HL-60 (cell line): ENCODE results near the gene MDM2.

Experiments used
- DNase-seq, 2 experiments: peaks; one replicate each; pipeline ENCODE4 v3.0.0-alpha.2; 2010 to 2020; ENCODE audit warnings: low read depth in 1 of 2, low spot score in 1 of 2
- H3K27ac ChIP-seq: fragments of 250-450 bp; sonication (Bioruptor Pico); replicated peaks from 2 replicates; pipeline ENCODE4 v1.5.1; 2020; ENCODE audit warnings: mild to moderate bottlenecking, moderate library complexity
- H3K27me3 ChIP-seq: fragments of 250-450 bp; sonication (Bioruptor Pico); 2 replicates; pipeline ENCODE4 v1.5.1; 2021; ENCODE audit warnings: mild to moderate bottlenecking, moderate library complexity; ENCODE audit not compliant: insufficient read depth, poor library complexity, severe bottlenecking
- H3K4me3 ChIP-seq: replicated peaks from 2 replicates; pipeline ENCODE4 v1.5.1; 2011; ENCODE audit warnings: mild to moderate bottlenecking, control low read depth, low read length; ENCODE audit not compliant: insufficient read depth
- GABPA ChIP-seq: IDR thresholded peaks from 2 replicates; pipeline ENCODE4 v1.6.1; 2012; ENCODE audit warnings: low read depth
- POLR2AphosphoS5 ChIP-seq: IDR thresholded peaks from 2 replicates; pipeline ENCODE4 v1.6.1; 2012; ENCODE audit warnings: low read depth
- SPI1 ChIP-seq: IDR thresholded peaks from 2 replicates; pipeline ENCODE4 v1.6.1; 2012; ENCODE audit warnings: low read depth, mild to moderate bottlenecking, borderline replicate concordance
- TF ChIP-seq, protein P1 (sequence below): IDR thresholded peaks from one replicate; pipeline ENCODE4 v1.5.1; 2011; ENCODE audit warnings: low read length, control low read depth, inconsistent platforms; ENCODE audit not compliant: insufficient read depth
- TF ChIP-seq, protein P2 (sequence below): IDR thresholded peaks from 2 replicates; pipeline ENCODE4 v1.6.1; 2012; ENCODE audit warnings: low read depth; ENCODE audit not compliant: insufficient replicate concordance

MDM2 gene

DNA sequence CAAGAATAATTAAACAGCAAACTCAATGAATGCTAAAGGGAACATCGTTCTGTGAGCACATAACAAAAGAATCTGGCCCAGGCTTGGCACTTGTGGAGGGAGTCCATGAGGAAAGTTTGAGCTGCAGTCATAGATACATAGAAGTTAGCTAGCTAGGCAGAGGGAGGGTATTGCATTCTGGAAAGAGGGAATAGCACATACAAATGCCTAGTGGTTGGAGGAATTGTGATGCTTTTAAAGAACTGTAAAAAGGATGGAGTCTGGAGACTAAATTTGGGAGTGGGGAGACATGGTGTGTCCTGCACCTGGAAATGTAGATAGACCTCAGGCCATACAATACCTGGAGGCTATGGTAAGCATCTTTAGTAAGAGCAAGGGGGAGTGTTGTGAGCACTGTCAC is 38.0 kb upstream of the MDM2 start:
- H3K27me3 ChIP-seq = no peaks in the 10 kb centered on the region
- DNase-seq = no peak
- TF ChIP-seq, protein P1, sequence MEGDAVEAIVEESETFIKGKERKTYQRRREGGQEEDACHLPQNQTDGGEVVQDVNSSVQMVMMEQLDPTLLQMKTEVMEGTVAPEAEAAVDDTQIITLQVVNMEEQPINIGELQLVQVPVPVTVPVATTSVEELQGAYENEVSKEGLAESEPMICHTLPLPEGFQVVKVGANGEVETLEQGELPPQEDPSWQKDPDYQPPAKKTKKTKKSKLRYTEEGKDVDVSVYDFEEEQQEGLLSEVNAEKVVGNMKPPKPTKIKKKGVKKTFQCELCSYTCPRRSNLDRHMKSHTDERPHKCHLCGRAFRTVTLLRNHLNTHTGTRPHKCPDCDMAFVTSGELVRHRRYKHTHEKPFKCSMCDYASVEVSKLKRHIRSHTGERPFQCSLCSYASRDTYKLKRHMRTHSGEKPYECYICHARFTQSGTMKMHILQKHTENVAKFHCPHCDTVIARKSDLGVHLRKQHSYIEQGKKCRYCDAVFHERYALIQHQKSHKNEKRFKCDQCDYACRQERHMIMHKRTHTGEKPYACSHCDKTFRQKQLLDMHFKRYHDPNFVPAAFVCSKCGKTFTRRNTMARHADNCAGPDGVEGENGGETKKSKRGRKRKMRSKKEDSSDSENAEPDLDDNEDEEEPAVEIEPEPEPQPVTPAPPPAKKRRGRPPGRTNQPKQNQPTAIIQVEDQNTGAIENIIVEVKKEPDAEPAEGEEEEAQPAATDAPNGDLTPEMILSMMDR = no peak
- no peak for TF ChIP-seq POLR2AphosphoS5
- TF ChIP-seq, protein P2, sequence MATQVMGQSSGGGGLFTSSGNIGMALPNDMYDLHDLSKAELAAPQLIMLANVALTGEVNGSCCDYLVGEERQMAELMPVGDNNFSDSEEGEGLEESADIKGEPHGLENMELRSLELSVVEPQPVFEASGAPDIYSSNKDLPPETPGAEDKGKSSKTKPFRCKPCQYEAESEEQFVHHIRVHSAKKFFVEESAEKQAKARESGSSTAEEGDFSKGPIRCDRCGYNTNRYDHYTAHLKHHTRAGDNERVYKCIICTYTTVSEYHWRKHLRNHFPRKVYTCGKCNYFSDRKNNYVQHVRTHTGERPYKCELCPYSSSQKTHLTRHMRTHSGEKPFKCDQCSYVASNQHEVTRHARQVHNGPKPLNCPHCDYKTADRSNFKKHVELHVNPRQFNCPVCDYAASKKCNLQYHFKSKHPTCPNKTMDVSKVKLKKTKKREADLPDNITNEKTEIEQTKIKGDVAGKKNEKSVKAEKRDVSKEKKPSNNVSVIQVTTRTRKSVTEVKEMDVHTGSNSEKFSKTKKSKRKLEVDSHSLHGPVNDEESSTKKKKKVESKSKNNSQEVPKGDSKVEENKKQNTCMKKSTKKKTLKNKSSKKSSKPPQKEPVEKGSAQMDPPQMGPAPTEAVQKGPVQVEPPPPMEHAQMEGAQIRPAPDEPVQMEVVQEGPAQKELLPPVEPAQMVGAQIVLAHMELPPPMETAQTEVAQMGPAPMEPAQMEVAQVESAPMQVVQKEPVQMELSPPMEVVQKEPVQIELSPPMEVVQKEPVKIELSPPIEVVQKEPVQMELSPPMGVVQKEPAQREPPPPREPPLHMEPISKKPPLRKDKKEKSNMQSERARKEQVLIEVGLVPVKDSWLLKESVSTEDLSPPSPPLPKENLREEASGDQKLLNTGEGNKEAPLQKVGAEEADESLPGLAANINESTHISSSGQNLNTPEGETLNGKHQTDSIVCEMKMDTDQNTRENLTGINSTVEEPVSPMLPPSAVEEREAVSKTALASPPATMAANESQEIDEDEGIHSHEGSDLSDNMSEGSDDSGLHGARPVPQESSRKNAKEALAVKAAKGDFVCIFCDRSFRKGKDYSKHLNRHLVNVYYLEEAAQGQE = no peak
- no peak for TF ChIP-seq GABPA
- no peak for TF ChIP-seq SPI1
- H3K4me3 ChIP-seq = no peak overlapping the region
- H3K27ac ChIP-seq = no peak overlapping the region

DNA sequence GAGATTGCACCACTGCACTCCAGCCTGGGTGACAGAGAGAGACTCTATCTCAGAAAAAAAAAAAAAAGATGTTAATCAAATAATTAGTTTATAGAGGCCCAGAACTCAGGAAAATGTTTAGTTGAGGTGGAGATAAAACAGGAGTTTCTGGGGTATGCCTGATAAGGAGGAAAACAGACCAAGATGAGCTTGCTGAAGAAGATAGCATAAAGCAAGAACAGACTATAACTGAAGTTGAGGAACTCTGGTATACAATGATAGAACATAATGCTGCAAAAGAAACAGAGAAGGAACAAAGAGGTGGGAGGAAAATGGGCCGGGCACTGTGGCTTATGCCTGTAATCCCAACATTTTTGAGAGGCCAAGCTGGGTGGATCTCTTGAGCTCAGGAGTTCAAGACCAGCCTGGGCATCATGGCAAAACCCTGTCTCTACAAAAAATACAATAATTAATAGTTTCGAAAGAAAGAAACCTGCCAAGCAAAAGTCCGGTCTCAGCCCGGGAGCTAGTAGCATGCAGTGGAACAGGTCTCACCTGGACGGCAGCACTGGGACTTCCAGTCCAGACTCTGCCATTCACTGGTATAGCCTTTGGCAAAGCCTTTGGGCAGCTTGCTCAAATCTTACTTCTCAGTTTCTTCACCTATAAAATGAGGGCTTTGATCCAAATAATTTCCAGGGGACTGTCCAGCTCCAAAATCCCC is 36.6 kb upstream of the MDM2 start:
- Histone ChIP-seq H3K27me3 (no peaks in the 10 kb centered on the region), H3K27ac (no peak overlapping the region), H3K4me3 (no peak overlapping the region)
- no peak for TF ChIP-seq GABPA
- TF ChIP-seq, protein P2 = no peak
- no peak for DNase-seq

DNA sequence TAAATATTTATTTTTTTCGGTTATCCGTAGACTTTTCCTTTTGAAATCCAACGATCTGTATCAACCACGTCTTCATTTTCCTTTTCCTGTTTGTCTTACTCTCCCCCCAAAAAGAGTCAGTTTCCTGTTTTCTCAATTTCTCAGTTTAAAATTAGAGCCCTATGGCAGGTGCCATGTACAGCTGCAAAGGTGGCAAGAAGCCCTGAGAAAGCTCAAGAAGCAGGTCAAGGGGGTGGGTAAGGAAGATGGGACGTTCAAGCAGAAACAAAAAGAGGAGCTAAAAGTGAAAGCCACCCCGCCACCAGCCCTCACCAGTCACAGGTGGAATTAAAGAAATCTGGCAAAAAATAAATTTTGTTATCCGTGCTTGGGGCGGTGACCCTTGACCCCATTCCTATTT is 35.3 kb upstream of the MDM2 start:
- Histone ChIP-seq H3K27ac (no peak overlapping the region), H3K27me3 (no peaks in the 10 kb centered on the region), H3K4me3 (no peak overlapping the region)
- no peak for TF ChIP-seq SPI1
- no peak for TF ChIP-seq GABPA
- TF ChIP-seq, protein P1 = no peak
- TF ChIP-seq, protein P2 = no peak
- no peak for TF ChIP-seq POLR2AphosphoS5
- no peak for DNase-seq
